Fibroblast of mammary gland (primary cell): ENCODE data around the gene RNF220.
"Not testable (repeated sequence)": the region's sequence is repeated elsewhere in the genome, so short reads cannot be mapped to it uniquely, and the experiment has no call there.

Experiments used
- DNase-seq: peaks from one replicate; pipeline ENCODE4 v3.0.0-alpha.2; 2010; ENCODE audit warnings: low read depth
- H3K4me3 ChIP-seq: 2 replicates; pipeline ENCODE4 v1.5.1; 2011; ENCODE audit warnings: low read depth, mild to moderate bottlenecking, low read length, moderate library complexity; ENCODE audit not compliant: control insufficient read depth
- CTCF ChIP-seq: conservative IDR thresholded peaks from 2 replicates; pipeline ENCODE4 v1.5.1; 2011; ENCODE audit warnings: low read depth, low read length, inconsistent platforms; ENCODE audit not compliant: control insufficient read depth, insufficient read depth

Gene RNF220

GRCh38 chr1:44501047-44501890, 96.2 kb downstream of the RNF220 start:
- H3K4me3 ChIP-seq = no peak overlapping the region
- DNase-seq = no peak
- TF ChIP-seq CTCF = no peak

GRCh38 chr1:44502823-44503222, 97.8 kb downstream of the RNF220 start:
- DNase-seq, H3K4me3 ChIP-seq: not testable (repeated sequence)

- TF ChIP-seq CTCF = no peak
- DNase-seq = no peak
- no peak overlapping the region for H3K4me3 ChIP-seq
Observed at GRCh38 chr1:44503625-44504024, 98.6 kb downstream of the RNF220 start.

- no peak overlapping the region for H3K4me3 ChIP-seq
- no peak for TF ChIP-seq CTCF
- DNase-seq = peak; percentile 55
Observed at GRCh38 chr1:44505210-44505993, 100.3 kb downstream of the RNF220 start.

- no peak overlapping the region for H3K4me3 ChIP-seq
- TF ChIP-seq CTCF = no peak
- no peak for DNase-seq
Observed at GRCh38 chr1:44507490-44508396, 102.7 kb downstream of the RNF220 start.

- TF ChIP-seq CTCF = no peak
- DNase-seq = no peak
- no peak overlapping the region for H3K4me3 ChIP-seq
Observed at GRCh38 chr1:44508397-44508745, 103.3 kb downstream of the RNF220 start.
